Sigmoid colon (tissue), 7 donors: ENCODE data around the gene SORCS2. TPM values are rescaled to one million over a fixed set of nuclear protein-coding genes. Genes with fewer than 3 reads are reported as not detected.

ENCODE experiments used
- DNase-seq: peaks from one replicate; pipeline ENCODE4 v3.0.0-alpha.2; 2019
- H3K27ac ChIP-seq, 4 donors: fragments of 200-600 bp; sonication (generic); one replicate each; pipeline ENCODE4 v1.5.1; 2016 to 2019; ENCODE audit warnings: mild to moderate bottlenecking in 1 of 4
- H3K27me3 ChIP-seq, 3 donors: fragments of 200-600 bp; sonication (generic); one replicate each; pipeline ENCODE4 v1.5.1; 2019; ENCODE audit warnings: mild to moderate bottlenecking in 1 of 3
- H3K36me3 ChIP-seq, 4 donors: fragments of 200-600 bp; sonication (generic); one replicate each; pipeline ENCODE4 v1.5.1; 2016 to 2019
- H3K4me1 ChIP-seq, 4 donors: fragments of 200-600 bp; sonication (generic); one replicate each; pipeline ENCODE4 v1.5.1; 2017 to 2019
- H3K4me3 ChIP-seq, 4 donors: fragments of 200-600 bp; sonication (generic); one replicate each; pipeline ENCODE4 v1.5.1; 2017 to 2019; ENCODE audit warnings: mild to moderate bottlenecking in 2 of 4, moderate library complexity in 1 of 4
- H3K9me3 ChIP-seq, 4 donors: fragments of 200-600 bp in 3 of 4; sonication (generic) in 3 of 4; one replicate each; pipeline versions ENCODE4 v1.5.1 to v1.6.1; 2013 to 2019
- EP300 ChIP-seq, 4 donors: sonication (generic); formaldehyde crosslinking; IDR thresholded peaks; one replicate each; pipeline ENCODE4 v1.6.1; 2017; ENCODE audit warnings: antibody characterized with exemption in 4 of 4
- POLR2A ChIP-seq, 2 donors: fragments of 450-650 bp; IDR thresholded peaks; one replicate each; pipeline ENCODE4 v1.6.1; 2016; ENCODE audit warnings: antibody characterized with exemption in 2 of 2, mild to moderate bottlenecking in 2 of 2, moderate library complexity in 2 of 2
- POLR2AphosphoS5 ChIP-seq, 4 donors: sonication (generic); formaldehyde crosslinking; IDR thresholded peaks; one replicate each; pipeline ENCODE4 v1.6.1; 2017; ENCODE audit warnings: antibody characterized with exemption in 4 of 4
- WGBS, 2 donors: extraction: QIAGEN DNeasy Blood & Tissue Kit; methylation state at CpG; one replicate each; pipeline ENCODE4 v1.1.7; 2013; 5-methylcytosine and 5-hydroxymethylcytosine counted together
- intact Hi-C: fragments of 100-400 bp; cut with DNase I; formaldehyde crosslinking; loops from one replicate; pipeline ENCODE4 v1.15.1; 2023
- polyA plus RNA-seq, 3 donors: library from polyadenylated mRNA; stranded (reverse); fragments of 200-250 nt; gene quantifications; one replicate each; pipeline ENCODE4 v1.2.3, GENCODE V29; 2013
- total RNA-seq, 4 donors: library from RNA; depleted of rRNA; stranded (reverse); fragments of >200 nt; gene quantifications; one replicate each; pipeline ENCODE4 v1.1.0, GENCODE V29; 2016
- TF ChIP-seq, protein P1 (sequence below), 4 experiments: fragments of 450-650 bp in 3 of 4; fragments of 200-600 bp in 1 of 4; IDR thresholded peaks; one replicate each; pipeline ENCODE4 v1.5.1; 2016 to 2019; ENCODE audit warnings: antibody characterized with exemption in 4 of 4, mild to moderate bottlenecking in 3 of 4, moderate library complexity in 2 of 4
- donor health status: healthy with polysubstance abuse.
- donor health status: Bipolar disorder and iron deficiency.
- donor health status: healthy.

Gene SORCS2
- total and polyA plus RNA-seq, 7 donors = 1.8 to 6.4 (median 3.9) TPM; not detected in 2

DNA sequence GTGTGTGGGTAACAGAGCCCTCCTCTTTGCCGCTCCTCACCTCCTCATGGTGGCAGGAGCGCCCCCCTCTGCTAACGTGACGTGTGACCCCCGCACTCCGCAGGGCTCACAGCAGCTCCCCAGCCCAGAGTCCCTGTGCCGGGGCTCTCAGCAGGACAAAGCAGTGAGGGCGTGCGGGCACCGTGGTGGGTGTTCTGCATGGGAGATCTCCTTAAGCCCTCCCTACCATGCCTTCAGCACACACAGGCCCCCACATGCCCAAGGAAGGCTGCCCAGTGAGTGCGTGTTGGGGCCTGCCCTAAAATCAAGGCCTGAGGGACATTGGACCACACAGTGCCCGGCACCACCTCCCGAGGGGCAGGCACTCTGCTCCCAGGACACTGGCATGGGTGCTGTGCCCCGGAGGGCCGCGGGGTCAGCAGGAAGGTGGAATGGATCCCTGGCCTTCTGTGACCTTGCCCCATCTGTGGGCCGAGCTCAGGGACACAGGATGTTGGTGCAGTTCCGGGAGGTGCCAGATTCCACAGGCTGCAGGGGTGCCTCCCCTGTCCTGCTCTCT, 232.3 kb downstream of the SORCS2 start:
- no peaks in the 10 kb centered on the region for H3K27me3 ChIP-seq
- no peak overlapping the region for H3K27ac ChIP-seq
- peak; percentile 36 for DNase-seq
- no peak overlapping the region for H3K4me3 ChIP-seq
- intact Hi-C loops = no loop called here
- WGBS, 2 donors = 81 to 82% methylated on average over 18 of the region's 18 CpGs
- no peaks in the 10 kb centered on the region for H3K9me3 ChIP-seq
- H3K36me3 ChIP-seq = no peaks in the 10 kb centered on the region
- no peak for TF ChIP-seq EP300 (IDR thresholded peaks at IDR 0.05)
- no peak for TF ChIP-seq POLR2AphosphoS5 (IDR thresholded peaks at IDR 0.05)
- TF ChIP-seq, protein P1, sequence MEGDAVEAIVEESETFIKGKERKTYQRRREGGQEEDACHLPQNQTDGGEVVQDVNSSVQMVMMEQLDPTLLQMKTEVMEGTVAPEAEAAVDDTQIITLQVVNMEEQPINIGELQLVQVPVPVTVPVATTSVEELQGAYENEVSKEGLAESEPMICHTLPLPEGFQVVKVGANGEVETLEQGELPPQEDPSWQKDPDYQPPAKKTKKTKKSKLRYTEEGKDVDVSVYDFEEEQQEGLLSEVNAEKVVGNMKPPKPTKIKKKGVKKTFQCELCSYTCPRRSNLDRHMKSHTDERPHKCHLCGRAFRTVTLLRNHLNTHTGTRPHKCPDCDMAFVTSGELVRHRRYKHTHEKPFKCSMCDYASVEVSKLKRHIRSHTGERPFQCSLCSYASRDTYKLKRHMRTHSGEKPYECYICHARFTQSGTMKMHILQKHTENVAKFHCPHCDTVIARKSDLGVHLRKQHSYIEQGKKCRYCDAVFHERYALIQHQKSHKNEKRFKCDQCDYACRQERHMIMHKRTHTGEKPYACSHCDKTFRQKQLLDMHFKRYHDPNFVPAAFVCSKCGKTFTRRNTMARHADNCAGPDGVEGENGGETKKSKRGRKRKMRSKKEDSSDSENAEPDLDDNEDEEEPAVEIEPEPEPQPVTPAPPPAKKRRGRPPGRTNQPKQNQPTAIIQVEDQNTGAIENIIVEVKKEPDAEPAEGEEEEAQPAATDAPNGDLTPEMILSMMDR (IDR thresholded peaks at IDR 0.05) = no peak
- TF ChIP-seq POLR2A (IDR thresholded peaks at IDR 0.05) = no peak
- no peaks in the 10 kb centered on the region for H3K4me1 ChIP-seq

DNA sequence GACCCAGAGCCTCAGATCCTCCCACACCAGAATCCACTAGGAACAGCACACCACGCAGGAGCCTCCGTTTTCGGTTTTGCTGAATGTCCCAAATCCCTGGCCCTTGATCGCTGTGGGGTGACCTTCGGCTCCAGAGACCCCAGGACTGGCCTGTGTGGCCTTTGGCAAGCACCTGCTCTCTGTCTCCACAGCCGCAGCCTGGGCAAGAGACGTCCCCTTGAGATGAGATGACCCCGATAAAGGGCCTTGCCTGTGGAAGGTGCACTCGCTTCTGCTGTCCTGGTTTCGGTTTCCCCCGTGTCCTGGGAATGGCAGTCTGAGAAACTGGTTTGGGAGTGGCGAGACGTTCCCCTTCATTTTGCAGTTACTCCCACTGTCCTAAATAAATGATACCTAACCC, 232.8 kb downstream of the SORCS2 start:
- intact Hi-C loops = no loop called here

GRCh38 chr4:7425591-7426468, 233.5 kb downstream of the SORCS2 start:
- intact Hi-C loops = no loop called here
- H3K4me1 ChIP-seq = no peaks in the 10 kb centered on the region
- peak; percentile 51 for DNase-seq
- H3K4me3 ChIP-seq = no peak overlapping the region
- H3K36me3 ChIP-seq = no peaks in the 10 kb centered on the region
- 83% methylated on average over 28 of the region's 28 CpGs for WGBS, 2 donors
- TF ChIP-seq POLR2A (IDR thresholded peaks at IDR 0.05) (no peak), EP300 (IDR thresholded peaks at IDR 0.05) (no peak), POLR2AphosphoS5 (IDR thresholded peaks at IDR 0.05) (no peak)
- TF ChIP-seq, protein P1 (IDR thresholded peaks at IDR 0.05) = no peak
- H3K27me3 ChIP-seq = no peaks in the 10 kb centered on the region
- H3K27ac ChIP-seq = no peak overlapping the region
- no peaks in the 10 kb centered on the region for H3K9me3 ChIP-seq

More for the DNA sequence above, 232.8 kb downstream of the SORCS2 start:
- no peaks in the 10 kb centered on the region for H3K27me3 ChIP-seq
- WGBS, 2 donors = 85 to 87% methylated on average over 13 of the region's 13 CpGs
- TF ChIP-seq EP300 (IDR thresholded peaks at IDR 0.05) = no peak
- TF ChIP-seq POLR2A (IDR thresholded peaks at IDR 0.05) = no peak
- no peak for TF ChIP-seq POLR2AphosphoS5 (IDR thresholded peaks at IDR 0.05)
- TF ChIP-seq, protein P1 (IDR thresholded peaks at IDR 0.05) = no peak
- DNase-seq = peak; percentile 40
- H3K9me3 ChIP-seq = no peaks in the 10 kb centered on the region
- H3K4me1 ChIP-seq = no peaks in the 10 kb centered on the region
- no peak overlapping the region for H3K4me3 ChIP-seq
- H3K36me3 ChIP-seq = no peaks in the 10 kb centered on the region
- no peak overlapping the region for H3K27ac ChIP-seq

DNA sequence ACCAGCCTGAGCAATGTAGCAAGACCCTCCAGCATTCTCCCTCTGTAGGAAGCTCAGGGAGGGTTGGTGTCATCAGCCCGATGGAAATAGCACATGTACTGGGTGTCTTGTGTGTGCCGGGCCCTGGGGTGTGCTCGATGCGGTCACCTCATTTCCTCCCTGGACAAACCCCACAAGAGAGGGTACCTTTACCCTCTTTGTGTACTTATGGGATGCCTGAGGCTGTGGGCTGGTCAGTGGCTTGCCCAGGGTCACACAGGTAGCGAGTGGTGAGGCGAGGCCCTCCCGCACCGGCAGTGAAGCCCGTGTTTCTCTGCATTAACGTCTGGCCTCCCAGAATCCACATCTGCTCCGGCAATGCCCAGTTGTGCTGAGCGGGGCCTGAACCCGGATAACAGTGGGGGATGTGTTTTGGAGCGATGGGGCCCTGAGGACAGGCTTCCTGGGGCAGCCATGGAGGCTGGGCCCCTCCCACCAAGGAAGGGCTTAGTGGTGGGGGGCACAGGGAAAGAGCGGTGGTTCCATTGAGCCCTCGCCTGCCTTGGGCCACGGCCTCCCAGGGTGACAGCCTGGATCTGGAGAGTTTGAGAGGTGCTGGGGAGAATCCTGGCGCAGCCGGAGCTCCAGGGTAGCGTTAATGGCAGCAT, 234.3 kb downstream of the SORCS2 start:
- Histone ChIP-seq H3K36me3 (no peaks in the 10 kb centered on the region), H3K9me3 (no peaks in the 10 kb centered on the region), H3K4me3 (no peak overlapping the region), H3K4me1 (no peaks in the 10 kb centered on the region), H3K27me3 (no peaks in the 10 kb centered on the region), H3K27ac (no peak overlapping the region)
- peak; percentile 44 for DNase-seq
- TF ChIP-seq POLR2AphosphoS5 (IDR thresholded peaks at IDR 0.05) (no peak), POLR2A (IDR thresholded peaks at IDR 0.05) (no peak), EP300 (IDR thresholded peaks at IDR 0.05) (no peak)
- TF ChIP-seq, protein P1 (IDR thresholded peaks at IDR 0.05) = no peak
- intact Hi-C loops = no loop called here
- 85 to 90% methylated on average over 20 of the region's 20 CpGs for WGBS, 2 donors
